ENCODE results near the gene EML2. TPM values are rescaled to one million over a fixed set of nuclear protein-coding genes. Genes with fewer than 3 reads are reported as not detected.

Gene EML2
- total and polyA plus RNA-seq, 10 of the 15 experiments (the other 5 are each of a cell fraction or from before 2014, with no cell fraction given), result 1.6 to 64.0 (median 27.5) TPM

- no peak for TF ChIP-seq MLLT1 (IDR thresholded peaks at IDR 0.05)
- TF ChIP-seq CUX1 (IDR thresholded peaks at IDR 0.05; ENCODE audit: insufficient replicate concordance, low read depth, low read length), result no peak
- no peak for TF ChIP-seq ZBTB33 (IDR thresholded peaks at IDR 0.05)
- peak in 1 of 2 experiments; percentile 31; a peak in 1 of 4 replicates for TF ChIP-seq BHLHE40 (IDR thresholded peaks at IDR 0.05; ENCODE audit: borderline replicate concordance in 1 of 2, low read depth in 2 of 2, low read length in 1 of 2)
- TF ChIP-seq WRNIP1 (IDR thresholded peaks at IDR 0.05; ENCODE audit: borderline replicate concordance, low read depth, low read length), result no peak
- peak; percentile 92 for TF ChIP-seq HDGF (IDR thresholded peaks at IDR 0.05)
- no peak for TF ChIP-seq TBL1XR1 (IDR thresholded peaks at IDR 0.05; ENCODE audit: low read depth, low read length)
These were observed 2.3 kb upstream of the EML2 start (continued) for GRCh38 chr19:45641274-45642105.

Data from GM12878 (cell line).